HepG2 (cell line): ENCODE data around the gene RER1. TPM values are rescaled to one million over a fixed set of nuclear protein-coding genes. Genes with fewer than 3 reads are reported as not detected.
A peak's percentile ranks its signal among the peaks of the same experiment; 100 is the strongest.

Experiments used
- ATAC-seq: fragments of 200-7000 bp; cut with Tn5 transposase; 3 replicates; pipeline ENCODE4 v1.9.1; 2020; ENCODE audit warnings: mild to moderate bottlenecking, moderate library complexity
- BruUV-seq: library from RNA; stranded (reverse); fragments of 400-500 nt; replicated peaks from 2 replicates; lab custom pipeline; 2021; lab: Mats Ljungman, UMichigan
- CTCF ChIA-PET: fragments of 300-600 bp; formaldehyde crosslinking; extraction: SDS; loops from one replicate; lab custom pipeline; 2021; ENCODE audit warnings: low total read pairs, inconsistent platforms, low intra/inter-chr PET ratio; lab: Yijun Ruan, JAX
- POLR2A ChIA-PET: fragments of 350-600 bp; sonication (Branson Sonifier 250); formaldehyde crosslinking; loops from one replicate; lab custom pipeline; 2020; ENCODE audit warnings: antibody characterized with exemption, inconsistent platforms; lab: Yijun Ruan, JAX
- DNase-seq: peaks from one replicate; pipeline ENCODE4 v3.0.0-alpha.2; 2015; ENCODE audit warnings: low spot score
- FAIRE-seq: peaks from 3 replicates; lab custom pipeline; 2011; peaks lifted over from hg19 to GRCh38; lab: Jason Lieb, UNC
- H2AFZ ChIP-seq: one replicate; pipeline ENCODE4 v1.6.1; 2011; ENCODE audit warnings: low read length, inconsistent platforms
- H3K27ac ChIP-seq: fragments of 300-600 bp; 3 replicates; pipeline ENCODE4 v1.8.0; 2011; ENCODE audit warnings: mixed run types, mild to moderate bottlenecking, mixed read lengths, low read length, inconsistent platforms; ENCODE audit not compliant: insufficient read depth; ENCODE audit errors: extremely low read length
- H3K27me3 ChIP-seq, 2 experiments: fragments of 200-600 bp in 1 of 2; 2 replicates in 1 of 2; 3 replicates in 1 of 2; pipeline versions ENCODE4 v1.6.0 to v1.8.0; 2011; ENCODE audit warnings: low read length in 2 of 2, mild to moderate bottlenecking in 2 of 2, moderate library complexity in 2 of 2, inconsistent platforms in 1 of 2; ENCODE audit not compliant: insufficient read depth in 2 of 2, control insufficient read depth in 1 of 2
- H3K36me3 ChIP-seq, 2 experiments: fragments of 200-600 bp in 1 of 2; replicated peaks in 1 of 2; 2 replicates in 1 of 2; 3 replicates in 1 of 2; pipeline versions ENCODE4 v1.5.1 to v1.8.0; 2011; ENCODE audit warnings: low read length in 2 of 2, inconsistent platforms in 1 of 2; ENCODE audit not compliant: insufficient read depth in 2 of 2, control insufficient read depth in 1 of 2
- H3K4me1 ChIP-seq: 2 replicates; pipeline ENCODE4 v1.5.1; 2012; ENCODE audit warnings: low read length, inconsistent platforms; ENCODE audit not compliant: insufficient read depth
- H3K4me2 ChIP-seq: 2 replicates; pipeline ENCODE4 v1.6.0; 2011; ENCODE audit warnings: low read depth, low read length, inconsistent platforms
- H3K4me3 ChIP-seq, 3 experiments: fragments of 200-600 bp in 1 of 3; sonication (generic), shearing (Covaris generic) in 1 of 3; replicated peaks in 1 of 3; 2 replicates each; pipeline ENCODE4 v1.5.1; 2011 to 2016; ENCODE audit warnings: low read length in 3 of 3, inconsistent platforms in 2 of 3, low read depth in 2 of 3, mild to moderate bottlenecking in 2 of 3, control low read depth in 1 of 3, mixed read lengths in 1 of 3; ENCODE audit not compliant: insufficient read depth in 1 of 3
- H3K79me2 ChIP-seq: one replicate; pipeline ENCODE4 v1.6.1; 2011; ENCODE audit warnings: low read length, inconsistent platforms; ENCODE audit not compliant: insufficient read depth
- H3K9ac ChIP-seq: 2 replicates; pipeline ENCODE4 v1.6.0; 2011; ENCODE audit warnings: mild to moderate bottlenecking, low read depth, low read length, inconsistent platforms; ENCODE audit not compliant: insufficient read depth
- H3K9me3 ChIP-seq: 2 replicates; pipeline ENCODE4 v1.5.1; 2012; ENCODE audit warnings: mild to moderate bottlenecking, low read length
- H4K20me1 ChIP-seq: 2 replicates; pipeline ENCODE4 v1.6.0; 2011; ENCODE audit warnings: inconsistent platforms, mild to moderate bottlenecking, low read length, moderate library complexity; ENCODE audit not compliant: insufficient read depth
- AHR ChIP-seq: IDR thresholded peaks from 2 replicates; pipeline ENCODE4 v1.6.1; 2018; ENCODE audit warnings: missing genetic modification reagents, missing compliant biosample characterization
- HDAC1 ChIP-seq: sonication (generic); formaldehyde crosslinking; IDR thresholded peaks from 2 replicates; pipeline ENCODE4 v1.5.1; 2020; ENCODE audit warnings: mild to moderate bottlenecking, missing genetic modification reagents
- MXI1 ChIP-seq: IDR thresholded peaks from 3 replicates; pipeline ENCODE4 v1.6.1; 2012; ENCODE audit warnings: low read depth, low read length, inconsistent platforms, borderline replicate concordance
- TARDBP ChIP-seq: sonication (generic); formaldehyde crosslinking; IDR thresholded peaks from 2 replicates; pipeline ENCODE4 v1.8.0; 2022; ENCODE audit warnings: mild to moderate bottlenecking, missing genetic modification reagents
- ZNF878 ChIP-seq: sonication (generic); formaldehyde crosslinking; IDR thresholded peaks from 2 replicates; pipeline ENCODE4 v1.8.1; 2023; ENCODE audit warnings: mild to moderate bottlenecking, missing genetic modification reagents, moderate library complexity
- WGBS: methylation state at CpG from one replicate; pipeline ENCODE4 v1.1.6; 2017; ENCODE audit warnings: low lambda C conversion rate; 5-methylcytosine and 5-hydroxymethylcytosine counted together
- in situ Hi-C: cut with HindIII; loops from 2 replicates; pipeline ENCODE4 v1.10.0; 2017; ENCODE audit warnings: low pct_unique_long_range_greater_than_20kb; ENCODE audit not compliant: extremely low pct_ligation_motif_present
- intact Hi-C: fragments of 100-400 bp; cut with micrococcal nuclease; formaldehyde crosslinking; loops from one replicate; pipeline ENCODE4 v1.10.0; 2022; ENCODE audit not compliant: unreplicated experiment
- polyA plus RNA-seq, 8 experiments: library from polyadenylated mRNA; depleted of rRNA in 3 of 8; stranded (reverse) in 7 of 8; unstranded in 1 of 8; fragments of >200 nt; fragmentation: Illumina TruSeq in 4 of 8; extraction: Trizol in 4 of 8; gene quantifications; 2 replicates each; pipeline versions ENCODE4 v1.2.1 to v1.2.3, GENCODE V29; 2011 to 2016; ENCODE audit warnings: low read depth in 4 of 8, missing spikeins in 1 of 8, mixed read lengths in 1 of 8; ENCODE audit not compliant: insufficient read depth in 1 of 8
- total RNA-seq, 5 experiments: library from RNA; depleted of rRNA; stranded (reverse); fragments of >200 nt; fragmentation: Illumina TruSeq; extraction: Trizol; gene quantifications; 2 replicates each; pipeline ENCODE4 v1.2.3, GENCODE V29; 2016; ENCODE audit warnings: low read depth in 1 of 5
- TF ChIP-seq, protein P1 (sequence below): sonication (generic); formaldehyde crosslinking; IDR thresholded peaks from 2 replicates; pipeline ENCODE4 v1.5.0; 2020; ENCODE audit warnings: mild to moderate bottlenecking, missing genetic modification reagents
- TF ChIP-seq, protein P2 (sequence below): sonication (generic); formaldehyde crosslinking; IDR thresholded peaks from 2 replicates; pipeline ENCODE4 v1.5.0; 2020; ENCODE audit warnings: mild to moderate bottlenecking, missing genetic modification reagents, moderate library complexity

RER1 gene
- total and polyA plus RNA-seq, 2 of the 13 experiments (the other 11 are each of a cell fraction or from before 2014, with no cell fraction given), result 128 to 164 TPM

DNA sequence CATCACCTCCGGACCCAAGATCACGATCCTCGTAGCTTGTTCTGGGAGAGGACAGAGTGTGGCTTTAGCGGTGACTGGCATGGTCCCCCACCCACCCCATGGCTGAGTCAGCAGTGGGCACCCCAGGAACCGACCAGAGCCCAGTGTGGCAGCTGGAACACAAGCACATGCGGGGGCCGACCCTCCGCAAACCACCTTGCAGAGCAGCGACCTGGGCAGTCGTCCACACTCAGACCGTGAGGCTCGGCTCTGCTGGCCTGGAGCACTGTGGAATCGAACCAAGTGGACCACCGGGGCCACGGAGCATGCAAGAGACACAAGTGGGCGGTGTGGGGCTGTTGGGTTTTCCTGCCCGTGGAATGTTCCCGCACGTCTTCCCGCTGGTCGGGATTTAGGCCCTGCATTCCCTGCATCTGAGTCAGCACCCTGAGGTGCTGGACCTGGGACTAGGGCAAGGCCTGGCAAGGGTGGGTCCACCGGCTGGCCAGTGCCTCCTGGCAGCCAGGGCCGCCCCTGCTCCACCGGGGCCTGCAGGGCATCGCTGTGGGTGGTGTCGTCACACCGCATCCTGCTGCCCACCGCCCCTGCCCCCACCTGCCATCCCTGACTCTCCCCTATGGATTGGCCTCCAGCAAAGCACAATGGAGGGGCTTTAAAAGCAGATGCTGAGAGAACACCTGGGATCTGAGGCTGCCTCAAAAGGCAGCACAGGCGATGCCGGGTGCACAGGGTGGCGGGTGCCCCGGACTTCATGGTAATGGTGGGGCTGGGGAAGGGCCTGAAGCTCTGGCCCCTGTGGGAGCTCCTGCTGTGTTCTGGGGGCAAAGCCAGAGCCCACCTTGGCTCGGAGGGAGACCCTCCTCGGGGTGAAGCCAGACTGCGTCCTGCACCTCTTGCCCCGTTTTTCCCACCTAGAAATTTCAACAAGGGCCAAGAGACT is 18.8 kb upstream of the RER1 start:
- FAIRE-seq (no peak), ATAC-seq (no peak), DNase-seq (no peak)
- intact Hi-C loops (no loop called here), in situ Hi-C loops (no loop called here)
- Histone ChIP-seq H4K20me1 (no peaks in the 10 kb centered on the region), H2AFZ (no peak overlapping the region), H3K27ac (no peak overlapping the region), H3K27me3 (no peaks in the 10 kb centered on the region), H3K36me3 (no peaks in the 10 kb centered on the region), H3K4me3 (no peak overlapping the region), H3K4me1 (no peaks in the 10 kb centered on the region), H3K79me2 (no peaks in the 10 kb centered on the region), H3K4me2 (no peak overlapping the region), H3K9ac (no peak overlapping the region), H3K9me3 (no peaks in the 10 kb centered on the region)
- TF ChIP-seq MXI1 (no peak), TARDBP (no peak), AHR (CRISPR knock-in tag) (no peak)
- no TSS peak for BruUV-seq
- CTCF ChIA-PET, result no interaction called here
- WGBS, result 85% methylated on average over 25 of the region's 36 CpGs
- POLR2A ChIA-PET, result no interaction called here

DNA sequence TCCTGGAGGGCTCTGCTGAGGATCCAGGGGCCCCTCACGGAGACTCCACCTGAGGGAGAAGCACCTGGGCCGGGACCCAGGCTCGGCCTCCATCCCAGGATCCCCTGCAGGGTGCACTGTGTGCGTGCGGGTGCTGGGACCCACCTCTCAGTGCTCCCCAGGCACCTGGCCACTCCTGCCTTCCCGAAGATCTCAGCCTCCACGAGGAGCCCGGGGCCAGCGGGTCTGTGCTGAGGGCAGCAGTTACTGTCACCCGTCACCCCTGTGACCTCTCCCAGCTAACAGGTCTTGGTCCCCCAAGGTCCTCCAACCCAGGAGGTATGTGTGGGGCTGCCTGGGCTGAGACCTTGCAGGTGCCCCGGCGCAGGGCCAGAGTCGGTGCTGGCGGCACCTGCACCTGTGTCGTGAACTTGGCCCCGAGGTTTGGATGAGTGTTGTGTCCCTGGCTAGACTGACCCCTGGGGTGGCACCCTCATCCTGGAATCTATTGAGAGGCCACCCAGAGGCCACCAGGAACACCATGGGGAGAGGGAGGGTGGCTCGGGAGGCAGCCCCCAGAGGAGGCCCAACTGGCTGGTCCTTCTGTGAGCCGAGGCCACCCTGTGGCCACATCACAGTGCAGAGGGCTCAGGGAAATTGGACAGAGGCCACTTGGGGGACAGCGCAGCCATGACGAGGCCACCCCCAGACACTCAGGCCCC is 17.9 kb upstream of the RER1 start:
- ChIA-PET POLR2A (no interaction called here), CTCF (no interaction called here)
- in situ Hi-C loops, result no loop called here
- no peak overlapping the region for H3K4me3 ChIP-seq
- H3K27me3 ChIP-seq, result no peaks in the 10 kb centered on the region
- H3K79me2 ChIP-seq, result no peaks in the 10 kb centered on the region
- no peak overlapping the region for H3K27ac ChIP-seq
- no peak for DNase-seq
- peak; percentile 33 for ATAC-seq
- no peaks in the 10 kb centered on the region for H4K20me1 ChIP-seq
- no peak overlapping the region for H3K9ac ChIP-seq
- TF ChIP-seq, protein P1, sequence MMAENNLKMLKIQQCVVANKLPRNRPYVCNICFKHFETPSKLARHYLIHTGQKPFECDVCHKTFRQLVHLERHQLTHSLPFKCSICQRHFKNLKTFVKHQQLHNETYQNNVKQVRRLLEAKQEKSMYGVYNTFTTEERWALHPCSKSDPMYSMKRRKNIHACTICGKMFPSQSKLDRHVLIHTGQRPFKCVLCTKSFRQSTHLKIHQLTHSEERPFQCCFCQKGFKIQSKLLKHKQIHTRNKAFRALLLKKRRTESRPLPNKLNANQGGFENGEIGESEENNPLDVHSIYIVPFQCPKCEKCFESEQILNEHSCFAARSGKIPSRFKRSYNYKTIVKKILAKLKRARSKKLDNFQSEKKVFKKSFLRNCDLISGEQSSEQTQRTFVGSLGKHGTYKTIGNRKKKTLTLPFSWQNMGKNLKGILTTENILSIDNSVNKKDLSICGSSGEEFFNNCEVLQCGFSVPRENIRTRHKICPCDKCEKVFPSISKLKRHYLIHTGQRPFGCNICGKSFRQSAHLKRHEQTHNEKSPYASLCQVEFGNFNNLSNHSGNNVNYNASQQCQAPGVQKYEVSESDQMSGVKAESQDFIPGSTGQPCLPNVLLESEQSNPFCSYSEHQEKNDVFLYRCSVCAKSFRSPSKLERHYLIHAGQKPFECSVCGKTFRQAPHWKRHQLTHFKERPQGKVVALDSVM, result peak; percentile 44; the same call in 1 of the 2 replicates
- TF ChIP-seq ZNF878 (no peak), HDAC1 (CRISPR knock-in tag) (no peak)
- TF ChIP-seq, protein P2, sequence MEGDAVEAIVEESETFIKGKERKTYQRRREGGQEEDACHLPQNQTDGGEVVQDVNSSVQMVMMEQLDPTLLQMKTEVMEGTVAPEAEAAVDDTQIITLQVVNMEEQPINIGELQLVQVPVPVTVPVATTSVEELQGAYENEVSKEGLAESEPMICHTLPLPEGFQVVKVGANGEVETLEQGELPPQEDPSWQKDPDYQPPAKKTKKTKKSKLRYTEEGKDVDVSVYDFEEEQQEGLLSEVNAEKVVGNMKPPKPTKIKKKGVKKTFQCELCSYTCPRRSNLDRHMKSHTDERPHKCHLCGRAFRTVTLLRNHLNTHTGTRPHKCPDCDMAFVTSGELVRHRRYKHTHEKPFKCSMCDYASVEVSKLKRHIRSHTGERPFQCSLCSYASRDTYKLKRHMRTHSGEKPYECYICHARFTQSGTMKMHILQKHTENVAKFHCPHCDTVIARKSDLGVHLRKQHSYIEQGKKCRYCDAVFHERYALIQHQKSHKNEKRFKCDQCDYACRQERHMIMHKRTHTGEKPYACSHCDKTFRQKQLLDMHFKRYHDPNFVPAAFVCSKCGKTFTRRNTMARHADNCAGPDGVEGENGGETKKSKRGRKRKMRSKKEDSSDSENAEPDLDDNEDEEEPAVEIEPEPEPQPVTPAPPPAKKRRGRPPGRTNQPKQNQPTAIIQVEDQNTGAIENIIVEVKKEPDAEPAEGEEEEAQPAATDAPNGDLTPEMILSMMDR (CRISPR knock-in tag), result peak; percentile 21; the same call in 1 of the 2 replicates
- no peak for FAIRE-seq
- WGBS, result 85% methylated on average over 6 of the region's 20 CpGs
- no peaks in the 10 kb centered on the region for H3K36me3 ChIP-seq
- intact Hi-C loops, result no loop called here
- no peaks in the 10 kb centered on the region for H3K9me3 ChIP-seq
- no peak overlapping the region for H3K4me2 ChIP-seq
- no peak overlapping the region for H2AFZ ChIP-seq
- BruUV-seq, result no TSS peak
- peaks cover 5% of the 10 kb centered on the region; the same call in 1 of the 2 replicates for H3K4me1 ChIP-seq
